Measurements from ENCODE around the gene TTBK2.

Gene TTBK2

GRCh38 chr15:42731461-42731860 lies 189.1 kb downstream of the TTBK2 start:
- DNase-seq (ENCODE audit: low spot score): no peak
- TF ChIP-seq, protein P1, sequence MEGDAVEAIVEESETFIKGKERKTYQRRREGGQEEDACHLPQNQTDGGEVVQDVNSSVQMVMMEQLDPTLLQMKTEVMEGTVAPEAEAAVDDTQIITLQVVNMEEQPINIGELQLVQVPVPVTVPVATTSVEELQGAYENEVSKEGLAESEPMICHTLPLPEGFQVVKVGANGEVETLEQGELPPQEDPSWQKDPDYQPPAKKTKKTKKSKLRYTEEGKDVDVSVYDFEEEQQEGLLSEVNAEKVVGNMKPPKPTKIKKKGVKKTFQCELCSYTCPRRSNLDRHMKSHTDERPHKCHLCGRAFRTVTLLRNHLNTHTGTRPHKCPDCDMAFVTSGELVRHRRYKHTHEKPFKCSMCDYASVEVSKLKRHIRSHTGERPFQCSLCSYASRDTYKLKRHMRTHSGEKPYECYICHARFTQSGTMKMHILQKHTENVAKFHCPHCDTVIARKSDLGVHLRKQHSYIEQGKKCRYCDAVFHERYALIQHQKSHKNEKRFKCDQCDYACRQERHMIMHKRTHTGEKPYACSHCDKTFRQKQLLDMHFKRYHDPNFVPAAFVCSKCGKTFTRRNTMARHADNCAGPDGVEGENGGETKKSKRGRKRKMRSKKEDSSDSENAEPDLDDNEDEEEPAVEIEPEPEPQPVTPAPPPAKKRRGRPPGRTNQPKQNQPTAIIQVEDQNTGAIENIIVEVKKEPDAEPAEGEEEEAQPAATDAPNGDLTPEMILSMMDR (IDR thresholded peaks at IDR 0.05; ENCODE audit: extremely low read depth, missing control alignments): no peak

DNA sequence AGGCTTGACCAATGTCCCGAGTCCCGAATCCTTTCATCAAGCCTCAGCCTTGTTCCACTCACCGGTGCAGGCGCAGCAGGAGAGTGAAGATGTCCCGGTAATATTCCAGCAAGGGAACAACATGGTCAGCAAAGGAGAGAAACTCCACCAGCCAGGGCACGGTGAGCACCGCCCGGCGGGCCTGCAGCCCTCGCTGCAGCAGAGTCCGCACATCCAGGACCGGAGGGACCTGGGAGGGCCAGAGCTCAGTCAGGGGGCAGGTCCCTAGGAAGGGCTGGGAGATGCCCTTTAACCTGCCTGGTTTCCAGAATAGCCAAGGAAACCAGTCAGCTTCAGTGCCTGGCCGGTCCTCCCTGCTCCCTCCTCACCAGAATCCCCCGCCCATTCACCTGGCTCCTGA lies 190.0 kb downstream of the TTBK2 start:
- TF ChIP-seq, protein P1 (IDR thresholded peaks at IDR 0.05; ENCODE audit: extremely low read depth, missing control alignments): no peak
- DNase-seq (ENCODE audit: low spot score): no peak

- TF ChIP-seq, protein P1 (IDR thresholded peaks at IDR 0.05; ENCODE audit: extremely low read depth, missing control alignments): no peak
- no peak for DNase-seq (ENCODE audit: low spot score)
These were observed 190.4 kb downstream of the TTBK2 start for GRCh38 chr15:42730135-42730534.

GRCh38 chr15:42729409-42729808 lies 191.2 kb downstream of the TTBK2 start:
- TF ChIP-seq, protein P1 (IDR thresholded peaks at IDR 0.05; ENCODE audit: extremely low read depth, missing control alignments): no peak
- DNase-seq (ENCODE audit: low spot score): no peak

DNA sequence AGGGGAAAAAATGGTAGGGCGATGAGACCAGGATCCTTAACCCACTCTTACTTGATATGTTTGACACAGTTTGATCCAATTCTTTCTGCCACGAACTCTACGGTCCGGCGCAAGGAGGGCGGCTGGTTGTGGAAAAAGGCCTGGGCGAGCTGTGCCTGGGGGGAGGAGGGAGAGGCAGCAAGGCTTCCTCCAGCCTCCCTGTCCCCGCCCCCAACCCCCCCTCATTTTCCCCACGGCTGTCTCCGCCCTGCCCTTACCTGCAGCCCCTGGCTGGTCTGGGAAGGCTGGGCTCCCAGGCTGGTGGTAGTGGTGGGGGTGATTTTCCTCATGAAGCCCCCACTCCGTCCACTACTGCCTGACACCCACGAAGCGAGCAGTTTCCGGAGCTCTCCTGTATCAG lies 191.6 kb downstream of the TTBK2 start:
- TF ChIP-seq, protein P1 (IDR thresholded peaks at IDR 0.05; ENCODE audit: extremely low read depth, missing control alignments): no peak
- DNase-seq (ENCODE audit: low spot score): no peak

GRCh38 chr15:42728560-42728959 lies 192.0 kb downstream of the TTBK2 start:
- TF ChIP-seq, protein P1 (IDR thresholded peaks at IDR 0.05; ENCODE audit: extremely low read depth, missing control alignments): no peak
- no peak for DNase-seq (ENCODE audit: low spot score)

DNA sequence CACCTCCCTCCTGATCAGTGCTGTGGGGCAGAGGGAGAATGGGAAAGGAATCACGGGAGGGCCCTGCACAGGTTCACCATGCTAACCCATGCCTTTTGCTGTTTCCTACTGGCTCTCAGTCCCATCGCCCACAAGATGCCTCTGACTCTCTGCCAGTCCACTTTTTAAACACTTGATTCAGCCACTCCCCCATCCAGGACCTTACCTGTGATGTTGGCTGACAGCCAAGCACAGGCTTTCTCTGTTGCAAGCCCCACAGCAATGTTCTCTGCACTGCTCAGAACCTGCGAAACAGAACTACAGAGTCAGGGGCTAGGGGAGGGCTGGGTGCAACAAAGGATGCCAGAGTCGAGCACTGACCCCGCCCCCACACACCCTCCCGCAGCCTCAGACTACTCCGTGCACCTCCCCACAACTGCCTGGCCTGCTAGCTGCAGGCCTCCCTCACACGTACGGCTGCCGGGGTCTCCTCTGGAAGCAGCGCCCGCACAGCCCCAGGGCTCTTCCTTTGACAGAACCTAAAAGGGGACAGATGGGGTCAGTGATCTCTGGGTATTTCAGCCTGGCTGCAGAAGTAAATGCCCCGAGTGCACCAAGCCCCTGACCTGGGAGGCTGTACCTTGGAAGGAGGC lies 192.7 kb downstream of the TTBK2 start:
- no peak for DNase-seq (ENCODE audit: low spot score)

More for the DNA sequence above, 192.7 kb downstream of the TTBK2 start:
- TF ChIP-seq, protein P1 (IDR thresholded peaks at IDR 0.05; ENCODE audit: extremely low read depth, missing control alignments): no peak
